Adrenal gland (tissue), 12 donors: Measurements from ENCODE around the gene NCMAP. TPM values are rescaled to one million over a fixed set of nuclear protein-coding genes. Genes with fewer than 3 reads are reported as not detected.

ENCODE experiments used
- DNase-seq, 7 donors: peaks; one replicate each; pipeline ENCODE4 v3.0.0-alpha.2; 2019 to 2020
- H3K27ac ChIP-seq, 5 donors: fragments of 200-600 bp; sonication (generic) in 4 of 5; 1 replicate in 3 of 5; 2 replicates in 2 of 5; pipeline versions ENCODE4 v1.5.1 to v1.8.0; 2016 to 2020; ENCODE audit warnings: mild to moderate bottlenecking in 1 of 5
- H3K27me3 ChIP-seq: fragments of 200-600 bp; 2 replicates; pipeline ENCODE4 v1.8.0; 2021
- H3K36me3 ChIP-seq, 2 donors: fragments of 200-600 bp; replicated peaks in 1 of 2; 1 replicate in 1 of 2; 2 replicates in 1 of 2; pipeline versions ENCODE4 v1.5.1 to v1.8.0; 2018 to 2022
- H3K4me1 ChIP-seq, 2 donors: fragments of 200-600 bp; replicated peaks in 1 of 2; 1 replicate in 1 of 2; 2 replicates in 1 of 2; pipeline versions ENCODE4 v1.5.1 to v1.8.0; 2018 to 2021
- H3K4me3 ChIP-seq, 4 donors: fragments of 200-600 bp; sonication (generic) in 3 of 4; one replicate each; pipeline ENCODE4 v1.5.1; 2016 to 2018
- H3K9me3 ChIP-seq, 3 donors: fragments of 200-600 bp; sonication (generic) in 1 of 3; replicated peaks in 1 of 3; 1 replicate in 2 of 3; 2 replicates in 1 of 3; pipeline versions ENCODE4 v1.5.1 to v1.8.0; 2016 to 2021
- POLR2A ChIP-seq, 2 donors: fragments of 450-650 bp; IDR thresholded peaks; one replicate each; pipeline ENCODE4 v1.6.1; 2017; ENCODE audit warnings: antibody characterized with exemption in 2 of 2, mild to moderate bottlenecking in 2 of 2, moderate library complexity in 1 of 2
- WGBS, 4 donors: extraction: QIAGEN DNeasy Blood & Tissue Kit in 2 of 4; methylation state at CpG; one replicate each; pipeline versions ENCODE4 v1.1.5 to v1.1.7; 2013 to 2017; 5-methylcytosine and 5-hydroxymethylcytosine counted together
- intact Hi-C, 2 donors: fragments of 100-400 bp; cut with DNase I; formaldehyde crosslinking; loops; one replicate each; pipeline versions ENCODE4 v1.14.1 to v1.15.0; 2022 to 2023
- polyA plus RNA-seq, 3 donors: library from polyadenylated mRNA; stranded (reverse); fragments of 200-250 nt in 2 of 3; fragments of 350-450 nt in 1 of 3; fragmentation: Illumina TruSeq in 1 of 3; extraction: RNeasy Lipid Tissue Mini Kit (QIAGEN cat#74804) in 1 of 3; gene quantifications; one replicate each; pipeline ENCODE4 v1.2.3, GENCODE V29; 2013 to 2014
- total RNA-seq, 9 donors: library from RNA; depleted of rRNA in 4 of 9; stranded (reverse); fragments of >200 nt in 4 of 9; fragments of 120-200 nt in 1 of 9; fragmentation: NEBNext Ultra II Directional in 1 of 9; extraction: Animal tissue kit (Norgen Biotek cat#: 25700) in 1 of 9; gene quantifications; one replicate each; pipeline versions ENCODE4 v1.1.0 to v1.2.4, GENCODE V29; 2013 to 2023
- TF ChIP-seq, protein P1 (sequence below), 6 experiments: fragments of 450-650 bp in 4 of 6; fragments of 200-600 bp in 2 of 6; sonication (generic) in 1 of 6; IDR thresholded peaks; 1 replicate in 5 of 6; 2 replicates in 1 of 6; pipeline versions ENCODE4 v1.5.1 to v1.8.0; 2016 to 2021; ENCODE audit warnings: antibody characterized with exemption in 6 of 6, mild to moderate bottlenecking in 2 of 6, moderate library complexity in 1 of 6
- donor health status: healthy with polysubstance abuse.
- donor health status: Bipolar disorder and iron deficiency.
- donor health status: DM: yes; HTN: yes; CAD: no.
- donor health status: DM: no; HTN: no; CAD: no.
- donor health status: DM: no; HTN: no; CAD: no.
- donor health status: DM: yes; HTN: yes; CAD: no.

Gene NCMAP
- total and polyA plus RNA-seq, 12 donors = under 0.01 to 0.27 (median 0.09) TPM; not detected in 7

DNA sequence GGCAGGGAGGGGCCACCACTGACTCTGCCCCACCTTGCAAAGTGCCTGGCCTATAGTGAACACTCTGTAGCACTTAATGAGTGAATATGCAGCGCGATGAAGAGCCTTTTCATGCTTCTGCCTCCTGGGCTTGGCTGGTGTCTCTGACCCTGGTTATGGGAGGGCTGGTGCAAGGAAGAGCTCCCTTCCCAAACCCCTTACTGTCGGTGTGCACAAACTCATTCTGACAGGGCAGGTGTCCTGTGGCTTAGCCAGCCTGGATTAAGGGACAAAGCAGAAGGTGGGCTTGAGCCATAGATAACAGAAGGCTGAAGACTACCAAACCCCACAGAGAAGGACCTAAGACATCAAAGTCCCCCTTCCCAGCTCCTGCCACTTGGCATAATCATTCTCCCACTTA, 2.0 kb upstream of the NCMAP start:
- peaks cover 0 to 7% of the 10 kb centered on the region in 2 donors for H3K4me1 ChIP-seq
- peaks cover 26% of the 10 kb centered on the region for H3K27me3 ChIP-seq
- H3K9me3 ChIP-seq = no peaks in the 10 kb centered on the region
- H3K36me3 ChIP-seq = no peaks in the 10 kb centered on the region
- TF ChIP-seq, protein P1, sequence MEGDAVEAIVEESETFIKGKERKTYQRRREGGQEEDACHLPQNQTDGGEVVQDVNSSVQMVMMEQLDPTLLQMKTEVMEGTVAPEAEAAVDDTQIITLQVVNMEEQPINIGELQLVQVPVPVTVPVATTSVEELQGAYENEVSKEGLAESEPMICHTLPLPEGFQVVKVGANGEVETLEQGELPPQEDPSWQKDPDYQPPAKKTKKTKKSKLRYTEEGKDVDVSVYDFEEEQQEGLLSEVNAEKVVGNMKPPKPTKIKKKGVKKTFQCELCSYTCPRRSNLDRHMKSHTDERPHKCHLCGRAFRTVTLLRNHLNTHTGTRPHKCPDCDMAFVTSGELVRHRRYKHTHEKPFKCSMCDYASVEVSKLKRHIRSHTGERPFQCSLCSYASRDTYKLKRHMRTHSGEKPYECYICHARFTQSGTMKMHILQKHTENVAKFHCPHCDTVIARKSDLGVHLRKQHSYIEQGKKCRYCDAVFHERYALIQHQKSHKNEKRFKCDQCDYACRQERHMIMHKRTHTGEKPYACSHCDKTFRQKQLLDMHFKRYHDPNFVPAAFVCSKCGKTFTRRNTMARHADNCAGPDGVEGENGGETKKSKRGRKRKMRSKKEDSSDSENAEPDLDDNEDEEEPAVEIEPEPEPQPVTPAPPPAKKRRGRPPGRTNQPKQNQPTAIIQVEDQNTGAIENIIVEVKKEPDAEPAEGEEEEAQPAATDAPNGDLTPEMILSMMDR (IDR thresholded peaks at IDR 0.05) = no peak
- no peak for TF ChIP-seq POLR2A (IDR thresholded peaks at IDR 0.05)
- no peak overlapping the region for H3K4me3 ChIP-seq
- no peak for DNase-seq
- no peak overlapping the region for H3K27ac ChIP-seq
- 88 to 94% (median 93%) methylated on average over 3 of the region's 3 CpGs for WGBS, 4 donors
- intact Hi-C loops = no loop called here

DNA sequence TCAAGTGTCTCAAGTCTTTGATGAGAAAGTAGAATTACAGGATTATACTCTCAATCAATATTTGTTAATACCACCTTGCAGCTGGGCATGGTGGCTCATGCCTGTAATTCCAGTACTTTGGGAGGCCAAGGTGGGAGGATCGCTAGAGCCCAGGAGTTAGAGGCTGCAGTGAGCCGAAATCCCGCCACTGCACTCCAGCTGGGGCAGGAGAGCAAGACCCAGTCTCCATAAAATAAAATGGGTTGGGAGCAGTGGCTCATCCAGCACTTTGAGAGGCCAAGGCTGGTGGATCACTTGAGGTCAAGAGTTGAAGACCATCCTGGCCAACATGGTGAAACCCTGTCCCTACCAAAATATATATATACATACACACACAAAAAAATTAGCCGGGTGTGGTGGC, 1.2 kb upstream of the NCMAP start:
- H3K4me3 ChIP-seq = no peak overlapping the region
- TF ChIP-seq, protein P1 (IDR thresholded peaks at IDR 0.05) = no peak
- TF ChIP-seq POLR2A (IDR thresholded peaks at IDR 0.05) = no peak
- H3K27me3 ChIP-seq = peaks cover 26% of the 10 kb centered on the region
- no peaks in the 10 kb centered on the region for H3K9me3 ChIP-seq
- intact Hi-C loops = no loop called here
- no peak for DNase-seq
- no peaks in the 10 kb centered on the region for H3K36me3 ChIP-seq
- peaks cover 0 to 7% of the 10 kb centered on the region in 2 donors for H3K4me1 ChIP-seq
- 93 to 100% (median 96%) methylated on average over 2 to 4 of the region's 4 CpGs for WGBS, 4 donors
- no peak overlapping the region for H3K27ac ChIP-seq

DNA sequence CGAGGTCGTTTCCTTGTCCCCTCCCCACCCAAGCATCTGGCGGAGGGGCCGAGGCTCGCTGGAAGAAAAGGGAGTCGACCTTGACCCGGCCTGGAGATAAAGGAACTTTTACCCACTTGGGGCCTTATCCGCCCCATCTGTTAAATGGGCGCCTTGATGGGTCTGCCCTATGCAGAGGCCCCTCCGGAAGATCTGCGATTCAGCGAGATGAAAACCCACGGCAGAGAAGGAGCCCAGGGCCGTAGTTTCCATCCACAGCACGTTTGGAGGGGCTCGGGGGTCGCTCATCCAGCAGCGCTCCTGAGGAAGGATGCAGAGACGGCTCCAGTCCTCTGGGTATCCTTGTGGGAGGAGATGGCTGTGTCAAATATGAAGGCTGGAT, 518 bp downstream of the NCMAP start:
- TF ChIP-seq, protein P1 (IDR thresholded peaks at IDR 0.05) = no peak
- TF ChIP-seq POLR2A (IDR thresholded peaks at IDR 0.05) = no peak
- Histone ChIP-seq H3K27me3 (peaks cover 18% of the 10 kb centered on the region), H3K27ac (no peak overlapping the region), H3K4me1 (peaks cover 0 to 7% of the 10 kb centered on the region in 2 donors), H3K36me3 (no peaks in the 10 kb centered on the region), H3K4me3 (no peak overlapping the region), H3K9me3 (no peaks in the 10 kb centered on the region)
- intact Hi-C loops = no loop called here
- DNase-seq = no peak
- WGBS, 4 donors = 38 to 78% (median 53%) methylated on average over 9 to 19 of the region's 19 CpGs

DNA sequence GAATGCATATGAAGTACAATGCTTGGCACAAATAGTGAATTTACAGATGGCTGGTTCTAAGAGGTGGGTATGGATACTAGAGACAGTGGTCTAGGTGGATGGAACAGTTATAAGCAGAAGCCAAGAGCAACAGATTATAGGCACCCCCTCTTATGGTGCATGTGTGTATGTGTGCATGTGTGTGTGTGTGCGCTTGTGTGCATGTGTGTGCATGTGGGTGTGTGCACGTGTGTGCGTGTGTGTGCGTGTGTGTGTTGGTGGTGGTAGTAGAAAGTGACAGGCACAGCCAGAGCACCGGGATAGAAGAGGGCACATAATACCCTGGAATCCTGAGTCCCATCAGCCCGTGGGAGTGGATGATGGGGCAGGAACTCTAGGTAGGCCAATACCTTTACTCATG, 1.3 kb downstream of the NCMAP start:
- intact Hi-C loops = no loop called here
- Histone ChIP-seq H3K4me3 (no peak overlapping the region), H3K9me3 (no peaks in the 10 kb centered on the region), H3K27ac (no peak overlapping the region), H3K36me3 (no peaks in the 10 kb centered on the region), H3K27me3 (peaks cover 18% of the 10 kb centered on the region), H3K4me1 (peaks cover 0 to 7% of the 10 kb centered on the region in 2 donors)
- DNase-seq = no peak
- 82 to 95% (median 91%) methylated on average over 6 of the region's 6 CpGs for WGBS, 4 donors
- no peak for TF ChIP-seq POLR2A (IDR thresholded peaks at IDR 0.05)
- TF ChIP-seq, protein P1 (IDR thresholded peaks at IDR 0.05) = no peak
